Medulla oblongata (tissue), 1 donor: ENCODE data around the gene TMEM258.

ENCODE experiments used
- DNase-seq: peaks from one replicate; pipeline ENCODE4 v3.0.0-alpha.2; 2015; ENCODE audit errors: extremely low spot score

TMEM258 gene

GRCh38 chr11:61757213-61757862 is 35.1 kb downstream of the TMEM258 start:
- DNase-seq = no peak

GRCh38 chr11:61756452-61757212 is 35.8 kb downstream of the TMEM258 start:
- DNase-seq = no peak

GRCh38 chr11:61756147-61756451 is 36.3 kb downstream of the TMEM258 start:
- no peak for DNase-seq

GRCh38 chr11:61754534-61755482 is 37.6 kb downstream of the TMEM258 start:
- no peak for DNase-seq

GRCh38 chr11:61753672-61754071 is 38.7 kb downstream of the TMEM258 start:
- DNase-seq = no peak

- no peak for DNase-seq
Measured at GRCh38 chr11:61752925-61753521, 39.4 kb downstream of the TMEM258 start.

GRCh38 chr11:61752117-61752924 is 40.1 kb downstream of the TMEM258 start, which contains the start of gene MYRF:
TSS of gene MYRF (plus strand) at chr11:61752636. CDS start at chr11:61752745, 109 bp downstream.
- DNase-seq = peak; percentile 64

- DNase-seq = no peak
Measured at GRCh38 chr11:61751384-61751783, 41.0 kb downstream of the TMEM258 start.

GRCh38 chr11:61750631-61751273 is 41.6 kb downstream of the TMEM258 start:
- no peak for DNase-seq

GRCh38 chr11:61749591-61750217 is 42.7 kb downstream of the TMEM258 start:
- DNase-seq = peak; percentile 90

- DNase-seq = no peak
Measured at GRCh38 chr11:61747967-61748285, 44.5 kb downstream of the TMEM258 start.

GRCh38 chr11:61747192-61747966 is 45.0 kb downstream of the TMEM258 start:
- DNase-seq = peak; percentile 88

GRCh38 chr11:61746442-61747191 is 45.8 kb downstream of the TMEM258 start:
- DNase-seq = no peak

- no peak for DNase-seq
Measured at GRCh38 chr11:61745781-61746441, 46.5 kb downstream of the TMEM258 start.

GRCh38 chr11:61744609-61745156 is 47.7 kb downstream of the TMEM258 start:
- DNase-seq = no peak

- DNase-seq = no peak
Measured at GRCh38 chr11:61744181-61744580, 48.2 kb downstream of the TMEM258 start.

- no peak for DNase-seq
Measured at GRCh38 chr11:61743486-61744095, 48.8 kb downstream of the TMEM258 start.
